ENCODE data around the gene TMEM94.

The TMEM94 gene

DNA sequence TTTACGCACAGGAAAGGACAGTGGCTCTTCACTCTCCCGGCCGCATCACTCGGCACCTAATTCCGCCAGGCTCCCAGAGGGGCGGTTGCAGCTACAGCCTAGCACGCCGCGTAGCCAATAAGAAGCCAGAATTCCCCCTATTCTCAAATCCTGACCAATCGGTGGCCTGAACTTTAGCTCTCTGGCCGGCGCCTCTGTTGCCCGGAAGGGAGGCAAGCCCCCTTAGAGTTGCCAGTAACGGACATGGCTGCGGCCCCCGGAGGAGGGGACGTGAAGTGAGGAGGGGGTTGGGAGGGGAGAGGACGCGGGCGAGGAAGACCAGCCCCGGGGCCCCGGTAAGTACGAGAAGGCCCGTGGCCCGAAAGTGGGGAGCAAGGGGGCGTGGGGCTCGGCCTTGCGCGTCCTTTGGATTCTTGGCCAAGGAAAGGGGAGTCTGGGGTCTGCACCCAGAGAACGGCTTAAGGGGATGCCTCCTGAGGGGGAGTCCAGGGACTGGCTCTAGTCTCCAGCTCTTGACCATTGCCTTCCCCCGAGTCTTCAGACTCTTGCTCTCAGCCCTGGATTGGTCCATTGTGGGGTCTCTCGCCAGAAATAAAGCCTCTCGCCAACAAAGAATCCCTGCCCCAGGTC is at the start of gene TMEM94:
Gene TMEM94, plus strand, starts transcription at position 219 of the 630 bp plus-strand sequence. CDS start 15,271 bp downstream, outside the sequence.
- peak; percentile 92 to 99 for DNase-seq (ENCODE audit: low read depth in 1 of 2, low spot score in 1 of 2)
- TF ChIP-seq JUND (IDR thresholded peaks at IDR 0.05; ENCODE audit: low read depth), result no peak
- in situ Hi-C loops (cut with HindIII; ENCODE audit: low pct_unique_long_range_greater_than_20kb, low sequenced_read_pairs), result no loop called here

- TF ChIP-seq JUND (IDR thresholded peaks at IDR 0.05; ENCODE audit: low read depth), result no peak
- DNase-seq (ENCODE audit: low read depth in 1 of 2, low spot score in 1 of 2), result no peak
- in situ Hi-C loops (cut with HindIII; ENCODE audit: low pct_unique_long_range_greater_than_20kb, low sequenced_read_pairs), result no loop called here
Measured at GRCh38 chr17:75407655-75408352, 48.6 kb upstream of the TMEM94 start.

DNA sequence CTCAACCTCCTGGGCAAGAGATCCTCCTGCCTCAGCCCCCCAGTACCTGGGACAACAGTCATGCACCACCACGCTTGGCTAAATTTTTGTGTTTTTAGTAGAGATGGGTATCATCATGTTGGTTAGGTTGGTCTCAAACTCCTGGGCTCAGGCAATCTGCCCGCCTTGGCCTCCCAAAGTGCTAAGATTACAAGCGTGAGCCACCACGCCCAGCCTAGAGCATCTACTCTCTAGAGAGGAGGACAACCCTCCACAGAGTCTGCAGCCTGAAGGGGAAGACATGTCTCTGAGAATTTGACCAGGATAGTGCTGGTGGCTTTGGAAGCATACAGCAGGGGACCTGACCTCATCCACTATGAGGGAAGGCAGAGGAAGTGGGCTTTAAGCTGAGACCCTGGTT is 46.3 kb upstream of the TMEM94 start:
- no peak for DNase-seq (ENCODE audit: low read depth in 1 of 2, low spot score in 1 of 2)
- TF ChIP-seq JUND (IDR thresholded peaks at IDR 0.05; ENCODE audit: low read depth), result no peak
- in situ Hi-C loops (cut with HindIII; ENCODE audit: low pct_unique_long_range_greater_than_20kb, low sequenced_read_pairs), result no loop called here

GRCh38 chr17:75411328-75412067 is 44.9 kb upstream of the TMEM94 start:
- in situ Hi-C loops (cut with HindIII; ENCODE audit: low pct_unique_long_range_greater_than_20kb, low sequenced_read_pairs), result no loop called here
- no peak for TF ChIP-seq JUND (IDR thresholded peaks at IDR 0.05; ENCODE audit: low read depth)
- DNase-seq (ENCODE audit: low read depth in 1 of 2, low spot score in 1 of 2), result no peak

DNA sequence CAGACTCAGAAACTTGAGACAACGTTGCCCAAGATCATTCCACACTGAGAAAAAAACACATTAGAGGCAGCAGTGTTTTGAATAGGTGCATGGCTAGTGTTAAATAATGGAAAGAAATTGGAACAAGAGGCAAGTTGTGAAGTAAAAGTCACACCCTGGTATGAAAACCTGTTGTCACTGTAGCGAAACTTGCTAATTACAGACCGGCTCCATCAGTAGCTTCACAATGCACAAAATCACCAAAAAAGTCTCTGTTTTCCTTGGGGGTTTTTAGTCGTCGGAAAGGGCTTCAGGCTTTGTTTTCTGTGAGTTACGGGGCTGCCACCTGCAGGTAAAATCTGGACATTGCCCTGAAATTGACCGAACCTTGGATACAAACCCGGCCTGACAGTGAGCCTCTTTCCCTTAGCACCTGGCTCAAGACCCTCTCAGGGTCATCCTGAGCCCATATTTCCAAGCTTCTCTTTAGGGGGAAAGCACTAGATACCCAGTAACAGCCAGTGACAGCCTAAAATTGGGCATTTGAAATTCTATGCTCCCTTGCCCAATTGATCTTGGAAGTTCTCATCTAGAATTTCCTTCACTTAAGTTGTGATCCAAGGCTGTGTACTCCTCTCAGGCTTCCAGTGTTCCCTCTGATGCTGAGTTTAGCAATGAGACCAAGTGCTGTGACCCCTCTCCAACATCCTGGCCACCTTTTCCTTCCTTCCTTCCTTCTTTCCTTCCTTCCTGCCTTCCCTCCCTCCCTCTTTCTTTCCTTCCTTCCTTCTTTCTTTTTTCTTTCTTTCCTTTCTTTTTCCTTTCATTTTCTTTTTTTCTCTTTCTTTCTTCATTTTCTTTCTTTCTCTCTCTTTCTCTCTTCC is 43.7 kb upstream of the TMEM94 start:
- TF ChIP-seq JUND (IDR thresholded peaks at IDR 0.05; ENCODE audit: low read depth), result no peak
- peak; percentile 64 to 89 for DNase-seq (ENCODE audit: low read depth in 1 of 2, low spot score in 1 of 2)
- in situ Hi-C loops (cut with HindIII; ENCODE audit: low pct_unique_long_range_greater_than_20kb, low sequenced_read_pairs), result no loop called here

- DNase-seq (ENCODE audit: low read depth in 1 of 2, low spot score in 1 of 2), result no peak
- in situ Hi-C loops (cut with HindIII; ENCODE audit: low pct_unique_long_range_greater_than_20kb, low sequenced_read_pairs), result no loop called here
- TF ChIP-seq JUND (IDR thresholded peaks at IDR 0.05; ENCODE audit: low read depth), result no peak
Measured at GRCh38 chr17:75414488-75414887, 41.9 kb upstream of the TMEM94 start.

DNA sequence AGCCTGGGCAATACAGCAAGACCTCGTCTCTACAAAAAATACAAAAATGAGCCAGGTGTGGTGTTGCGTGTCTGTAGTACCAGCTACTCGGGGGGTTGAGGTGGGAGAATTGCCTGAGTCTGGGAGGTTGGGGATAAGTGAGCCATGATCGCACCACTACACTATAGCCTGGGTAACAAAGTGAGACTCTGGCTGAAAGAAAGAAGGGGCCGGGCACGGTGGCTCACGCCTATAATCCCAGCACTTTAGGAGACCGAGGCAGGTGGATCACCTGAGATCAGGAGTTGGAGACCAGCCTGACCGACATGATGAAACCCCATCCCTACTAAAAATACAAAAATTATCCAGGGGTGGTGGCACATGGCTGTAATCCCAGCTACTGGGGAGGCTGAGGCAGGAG is 40.4 kb upstream of the TMEM94 start:
- in situ Hi-C loops (cut with HindIII; ENCODE audit: low pct_unique_long_range_greater_than_20kb, low sequenced_read_pairs), result no loop called here
- DNase-seq (ENCODE audit: low read depth in 1 of 2, low spot score in 1 of 2), result no peak
- no peak for TF ChIP-seq JUND (IDR thresholded peaks at IDR 0.05; ENCODE audit: low read depth)

DNA sequence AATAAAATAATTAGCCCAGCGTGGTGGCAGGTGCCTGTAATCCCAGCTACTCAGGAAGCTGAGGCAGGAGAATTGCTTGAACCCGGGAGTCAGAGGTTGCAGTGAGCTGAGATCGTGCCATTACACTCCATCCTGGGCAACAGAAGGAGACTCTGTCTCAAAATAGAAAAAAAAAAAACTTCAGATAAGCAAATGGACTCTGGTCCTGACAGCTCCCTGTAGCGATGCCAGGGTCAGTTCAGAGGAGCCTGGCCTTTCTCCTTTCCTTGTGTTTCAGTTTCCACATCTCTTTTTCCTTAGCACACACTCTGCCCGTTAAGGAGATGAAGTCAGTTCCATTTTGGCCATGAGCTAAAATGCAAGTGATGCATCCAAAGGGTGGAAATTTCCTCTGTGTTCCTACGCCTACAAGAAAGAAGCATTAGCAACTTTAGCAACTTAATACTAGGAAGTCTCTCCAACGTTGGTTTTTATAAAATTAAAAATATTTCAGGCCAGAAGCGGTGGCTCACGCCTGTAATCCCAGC is 39.3 kb upstream of the TMEM94 start:
- no peak for TF ChIP-seq JUND (IDR thresholded peaks at IDR 0.05; ENCODE audit: low read depth)
- in situ Hi-C loops (cut with HindIII; ENCODE audit: low pct_unique_long_range_greater_than_20kb, low sequenced_read_pairs), result no loop called here
- DNase-seq (ENCODE audit: low read depth in 1 of 2, low spot score in 1 of 2), result no peak

- no peak for TF ChIP-seq JUND (IDR thresholded peaks at IDR 0.05; ENCODE audit: low read depth)
- DNase-seq (ENCODE audit: low read depth in 1 of 2, low spot score in 1 of 2), result no peak
- in situ Hi-C loops (cut with HindIII; ENCODE audit: low pct_unique_long_range_greater_than_20kb, low sequenced_read_pairs), result no loop called here
Measured at GRCh38 chr17:75418531-75418930, 37.9 kb upstream of the TMEM94 start.

DNA sequence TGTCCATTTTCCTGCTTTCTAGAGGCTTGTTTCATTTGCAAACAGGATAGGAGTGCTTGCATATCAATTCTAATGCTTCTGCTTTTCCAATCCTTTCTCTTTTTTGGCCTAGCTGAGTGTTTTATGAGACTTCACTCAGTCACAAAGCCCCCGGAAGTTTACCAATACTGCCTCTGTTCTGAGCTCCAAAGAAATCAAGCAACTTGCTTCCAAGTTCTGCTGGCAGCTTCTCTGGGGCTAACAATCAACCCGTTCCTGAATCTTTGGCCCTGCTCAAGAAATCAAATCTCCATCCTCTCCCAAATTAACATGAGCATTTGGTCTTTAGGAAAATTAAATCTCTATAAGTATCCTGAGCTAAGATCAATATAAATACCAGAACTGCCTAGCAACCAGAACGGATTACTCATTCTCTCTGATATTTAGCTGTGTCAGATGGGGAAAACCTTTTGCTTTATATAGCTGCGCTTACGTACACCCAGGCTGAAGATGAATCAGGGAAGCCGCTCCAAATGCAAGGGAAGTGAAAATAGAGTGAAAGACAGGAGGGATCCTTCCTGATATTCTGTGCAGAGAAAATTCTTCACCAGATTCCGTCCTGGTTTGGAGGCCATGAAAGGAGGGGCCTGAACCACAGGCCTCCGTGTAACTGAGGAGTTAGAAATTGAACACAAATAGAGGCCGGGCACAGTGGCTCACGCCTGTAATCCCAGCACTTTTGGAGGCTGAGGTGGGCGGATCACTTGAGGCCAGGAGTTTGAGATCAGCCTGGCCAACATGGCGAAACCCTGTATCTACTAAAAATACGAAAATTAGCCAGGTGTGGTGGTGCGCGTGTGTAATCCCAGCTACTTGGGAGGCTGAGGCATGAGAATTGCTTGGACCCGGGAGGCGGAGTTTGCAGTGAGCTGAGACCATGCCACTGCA is 27.6 kb upstream of the TMEM94 start:
- TF ChIP-seq JUND (IDR thresholded peaks at IDR 0.05; ENCODE audit: low read depth), result no peak
- no peak for DNase-seq (ENCODE audit: low read depth in 1 of 2, low spot score in 1 of 2)
- in situ Hi-C loops (cut with HindIII; ENCODE audit: low pct_unique_long_range_greater_than_20kb, low sequenced_read_pairs), result no loop called here
